Islet of Langerhans (tissue), 1 donor: ENCODE results near the gene TMEM121.

ENCODE experiments used
- FAIRE-seq: peaks from one replicate; lab custom pipeline; 2011; peaks lifted over from hg19 to GRCh38; lab: Jason Lieb, UNC

The TMEM121 gene

DNA sequence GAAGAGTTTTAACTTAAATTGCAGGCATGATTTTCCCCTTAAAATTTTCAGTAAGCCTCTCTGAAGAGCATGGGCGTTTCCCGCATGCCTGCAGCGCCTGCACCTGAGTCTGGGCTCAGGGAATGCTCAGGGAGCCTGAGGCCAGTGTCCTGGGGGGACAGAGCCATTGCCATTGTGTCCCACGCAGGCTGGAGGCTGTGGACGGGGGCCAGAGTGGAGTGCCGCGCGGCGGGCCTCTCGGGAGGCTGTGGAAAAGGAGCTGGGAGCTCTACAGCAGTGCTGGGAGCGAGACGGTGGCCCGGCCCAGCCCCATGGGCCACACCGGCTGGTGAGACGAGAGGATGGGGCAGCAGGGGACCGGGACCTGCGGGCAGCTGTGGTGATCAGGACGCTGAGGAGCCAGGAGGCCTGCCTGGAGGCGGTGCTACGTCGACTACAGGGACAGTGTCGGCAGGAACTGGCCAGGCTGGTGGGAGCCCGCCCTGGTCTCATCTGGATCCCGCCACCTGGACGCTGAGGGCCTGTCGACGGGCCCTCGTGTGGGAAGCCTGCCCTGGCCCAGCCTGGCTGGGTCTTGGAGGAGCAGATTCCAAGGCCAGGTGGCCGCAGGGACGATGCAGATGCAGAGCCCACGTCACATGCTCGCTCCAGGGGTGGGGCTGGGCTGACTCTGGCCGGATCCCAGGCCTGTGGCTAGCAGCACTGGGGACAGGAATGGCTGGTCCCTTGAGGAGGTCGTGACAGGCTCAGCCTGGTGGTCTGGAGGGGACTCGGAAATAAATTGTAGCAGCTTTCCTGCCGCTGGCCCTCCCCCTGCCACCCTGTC, 27.7 kb upstream of the TMEM121 start:
- FAIRE-seq, result no peak

DNA sequence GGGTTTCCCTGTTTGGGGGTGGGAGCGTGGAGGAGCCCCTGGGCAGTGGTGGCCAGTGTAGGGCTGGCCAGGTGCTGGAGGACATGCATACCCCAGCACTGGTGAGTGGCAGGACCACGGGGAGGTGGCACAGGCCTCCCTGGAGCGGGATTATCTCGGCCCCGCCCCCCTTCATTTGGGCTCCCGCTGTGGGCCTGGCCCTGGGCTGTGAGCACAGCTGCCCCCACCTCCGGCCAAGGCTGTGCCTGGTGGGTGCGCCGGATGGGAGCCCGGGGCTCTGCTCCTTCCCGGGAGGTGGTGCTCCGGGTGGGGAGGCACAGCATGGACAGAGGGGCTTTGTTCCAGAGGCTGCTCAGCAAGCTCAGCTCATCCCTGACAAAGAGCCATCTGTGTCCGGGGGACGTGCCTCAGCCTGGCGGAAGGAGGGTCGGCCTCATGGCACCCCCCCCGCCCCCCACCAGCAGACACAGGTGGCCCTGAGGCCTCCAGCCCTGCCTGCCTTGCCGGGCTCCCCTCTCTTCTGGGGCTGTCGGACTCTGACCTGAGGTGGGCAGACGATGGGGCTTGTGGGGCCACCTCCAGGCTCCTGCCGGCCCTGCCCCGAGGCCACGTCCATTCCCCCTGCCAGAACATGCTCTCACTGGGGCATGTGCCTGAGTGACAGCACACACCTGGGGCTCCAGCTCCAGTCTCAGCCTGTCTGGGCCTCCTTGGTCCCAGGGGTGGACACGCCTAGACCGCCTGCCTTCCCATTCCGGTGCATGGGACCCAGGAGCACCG, 26.9 kb upstream of the TMEM121 start:
- FAIRE-seq, result no peak

DNA sequence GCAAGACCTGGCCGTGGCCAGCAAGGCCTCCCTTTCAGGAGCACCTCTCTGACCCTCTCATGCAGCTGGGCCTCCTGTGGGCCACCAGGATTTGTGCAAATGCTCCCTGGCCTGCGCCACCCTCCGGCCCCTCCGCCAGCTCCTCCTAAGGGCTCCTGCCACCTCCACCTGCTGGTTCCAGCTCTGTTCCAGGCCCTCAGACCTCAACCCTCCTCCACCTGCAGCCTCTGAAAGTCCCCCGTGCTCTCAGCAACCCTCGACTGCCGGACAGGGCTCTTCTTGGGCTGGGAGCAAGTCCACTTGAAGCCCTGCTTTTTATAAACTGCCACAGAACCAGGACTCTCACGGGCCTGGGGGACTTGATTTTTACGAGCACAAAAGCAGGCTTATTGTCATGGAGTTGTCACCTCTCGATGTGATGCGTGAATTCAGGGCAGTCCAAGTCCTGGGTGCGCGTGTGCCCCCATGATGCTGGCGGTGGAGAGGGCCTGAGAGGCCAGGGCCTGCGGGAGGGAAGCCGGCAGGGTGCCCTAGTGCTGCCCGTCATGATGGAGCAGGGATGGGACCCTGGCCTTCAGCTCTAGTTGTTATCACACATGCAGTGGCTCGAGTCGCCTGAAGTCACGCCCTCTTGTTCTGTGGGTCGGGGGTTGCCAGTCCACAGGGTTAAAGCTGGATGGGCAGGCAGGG, 26.2 kb upstream of the TMEM121 start:
- no peak for FAIRE-seq

DNA sequence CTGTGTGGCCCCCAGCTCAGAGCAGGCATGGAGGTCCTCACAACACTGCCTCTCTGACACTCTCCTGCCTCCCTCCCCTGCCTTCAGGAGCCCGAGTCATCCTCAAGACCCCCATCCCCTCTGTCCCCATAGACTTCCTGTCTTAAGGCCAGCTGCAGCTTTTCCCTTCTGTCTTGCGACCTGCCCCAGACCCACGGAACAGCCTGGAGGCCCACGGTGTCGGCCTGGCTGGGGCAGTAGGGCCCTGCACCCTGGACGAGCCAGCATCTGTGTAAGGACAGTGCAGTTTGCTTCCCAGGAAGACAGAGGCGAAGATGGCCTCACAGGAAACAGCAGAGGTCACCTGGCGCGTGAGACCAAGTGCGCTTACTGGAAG, 25.7 kb upstream of the TMEM121 start:
- FAIRE-seq, result no peak

DNA sequence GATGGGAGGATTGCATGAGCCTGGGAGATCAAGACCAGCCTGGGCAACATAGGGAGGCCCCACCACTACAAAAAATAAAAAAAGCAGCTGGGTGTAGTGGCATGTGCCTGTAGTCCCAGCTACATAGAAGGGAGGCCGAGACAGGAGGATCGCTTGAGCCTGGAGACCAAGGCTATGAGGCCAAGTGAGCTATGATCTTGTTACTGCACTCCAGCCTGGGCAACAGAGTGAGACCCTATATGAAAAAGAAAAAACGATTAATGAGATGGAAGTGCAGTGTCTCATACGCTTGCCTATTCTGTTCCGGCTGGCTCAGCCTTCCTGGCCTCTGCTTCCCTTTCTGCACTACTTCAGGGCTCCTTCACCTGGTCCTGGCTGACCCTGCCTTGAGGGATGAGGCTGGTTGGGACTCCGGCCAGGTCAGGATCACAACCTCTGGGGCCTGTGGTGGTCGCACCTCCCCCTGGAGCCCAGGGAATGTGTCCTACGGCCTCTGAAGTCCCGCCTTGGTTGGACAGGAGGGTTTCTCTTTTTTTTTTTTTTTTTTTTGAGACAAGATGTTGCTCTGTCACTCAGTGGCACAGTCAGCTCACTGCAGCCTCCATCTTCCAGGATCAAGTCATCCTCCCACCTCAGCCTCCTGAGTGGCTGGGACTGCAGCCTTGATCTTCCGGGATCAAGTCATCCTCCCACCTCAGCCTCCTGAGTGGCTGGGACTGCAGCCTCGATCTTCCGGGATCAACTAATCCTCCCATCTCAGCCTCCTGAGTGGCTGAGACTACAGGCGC, 24.7 kb upstream of the TMEM121 start:
- no peak for FAIRE-seq

DNA sequence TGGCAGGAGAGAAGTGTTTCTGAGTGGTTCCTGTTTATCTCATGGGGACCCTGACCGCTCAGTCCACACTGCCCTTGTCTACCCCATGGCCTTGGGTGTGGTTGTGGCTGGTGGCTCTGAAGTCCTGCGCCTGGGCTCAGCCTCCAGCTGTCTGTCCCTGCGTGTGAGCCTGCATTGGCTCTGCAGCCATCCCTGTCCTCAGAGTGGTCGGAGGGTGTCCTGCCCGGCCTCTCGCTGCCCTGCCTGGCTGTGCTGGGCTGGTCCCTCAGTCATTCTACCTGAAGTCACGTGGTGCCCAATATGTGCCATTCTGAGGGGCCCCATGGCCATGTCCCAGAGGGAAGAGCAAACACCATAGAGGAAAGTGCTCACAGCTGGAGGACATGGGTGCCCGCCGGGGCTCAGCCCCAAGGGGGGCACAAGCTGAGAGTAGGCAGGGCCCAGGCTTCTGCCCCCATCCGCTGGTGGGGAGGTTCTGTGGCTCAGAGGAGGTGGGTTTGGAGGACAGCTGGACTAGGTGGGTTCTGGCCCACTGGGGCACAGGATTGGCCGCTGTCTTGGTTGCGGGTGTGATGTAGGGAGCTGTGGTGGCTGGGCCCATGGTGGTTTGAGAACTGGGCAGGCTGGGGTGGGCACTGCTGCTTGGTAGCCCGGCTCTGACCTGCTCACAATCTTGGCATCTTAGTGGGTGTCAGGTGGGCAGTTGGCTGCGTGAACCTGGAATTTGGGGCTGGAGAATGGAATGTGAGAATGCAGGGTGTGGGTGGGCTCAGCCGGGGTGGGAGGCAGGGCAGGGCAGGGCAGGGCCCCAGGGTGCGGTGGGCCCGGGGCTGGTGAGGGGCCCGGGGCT, 23.7 kb upstream of the TMEM121 start:
- no peak for FAIRE-seq

DNA sequence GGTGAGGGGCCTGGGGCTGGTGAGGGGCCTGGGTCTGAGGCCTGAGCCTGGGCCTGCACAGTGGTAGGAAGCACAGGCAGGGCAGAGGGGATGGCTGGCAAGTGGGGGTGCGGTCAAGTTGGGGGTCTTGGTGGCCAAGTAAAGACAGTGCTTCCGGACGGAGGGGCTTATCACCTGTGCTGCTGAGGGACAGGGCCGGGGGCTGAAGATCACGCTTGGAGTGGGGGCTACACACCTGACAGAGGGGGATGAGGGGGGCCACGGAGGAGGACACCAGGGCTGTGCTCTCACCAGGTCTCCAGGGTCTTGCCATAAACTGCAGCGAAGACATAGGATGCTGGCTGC, 23.1 kb upstream of the TMEM121 start:
- no peak for FAIRE-seq

DNA sequence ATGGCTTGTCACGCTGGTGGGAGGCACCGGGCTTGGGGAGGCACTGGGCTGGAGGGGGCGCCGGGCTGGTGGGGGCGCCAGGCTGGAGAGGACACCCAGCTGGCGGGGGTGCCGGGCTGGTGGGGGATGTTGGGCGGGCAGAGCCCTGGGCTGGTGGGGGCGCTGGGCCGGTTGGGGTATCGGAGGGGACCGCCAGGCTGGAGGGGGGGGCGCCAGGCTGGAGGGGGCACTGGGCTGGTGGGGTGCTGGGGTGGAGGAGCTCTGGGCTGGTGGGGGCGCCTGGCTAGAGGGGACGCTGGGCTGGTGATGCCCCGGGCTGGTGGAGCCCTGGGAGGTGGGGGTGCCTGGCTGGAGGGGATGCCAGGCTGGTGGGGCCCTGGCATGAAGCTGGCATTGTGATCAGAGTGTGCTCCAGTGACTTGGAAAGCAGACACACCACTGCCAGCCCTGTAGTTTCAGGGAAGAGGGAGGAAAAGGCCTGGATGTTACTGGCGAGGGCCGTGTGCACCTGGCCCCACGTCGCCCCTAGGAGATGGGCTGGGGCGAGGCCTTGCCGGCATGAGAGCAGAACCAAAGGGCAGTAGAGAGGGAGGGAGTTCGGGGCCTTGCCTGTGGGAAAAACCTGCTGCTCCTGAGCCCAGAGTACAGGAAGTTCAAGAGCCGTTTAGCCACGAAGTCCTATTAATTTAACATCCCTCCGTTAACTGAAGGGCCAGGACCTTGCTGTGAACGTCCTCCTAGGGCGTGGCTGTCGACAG, 22.3 kb upstream of the TMEM121 start:
- FAIRE-seq, result no peak

DNA sequence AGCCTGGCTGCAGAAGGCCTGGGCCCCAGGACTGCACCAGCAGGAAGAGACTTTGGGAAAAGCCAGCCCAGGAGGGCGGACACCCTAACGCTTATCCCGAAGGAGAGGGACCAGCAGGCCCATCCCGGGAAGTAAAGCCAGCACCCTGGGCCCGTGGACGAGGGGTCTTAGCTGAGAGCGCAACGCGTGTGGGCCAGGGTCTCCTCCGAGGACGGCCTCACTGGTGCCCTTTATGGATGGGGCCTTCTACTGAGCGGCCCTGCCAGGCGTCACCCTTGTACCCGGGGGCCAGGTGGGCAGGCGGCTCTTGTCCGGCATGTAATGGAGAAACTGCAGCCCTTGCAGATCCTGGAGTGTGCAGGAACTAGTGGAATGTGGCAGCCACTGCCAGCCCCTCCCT, 21.3 kb upstream of the TMEM121 start:
- FAIRE-seq, result no peak

DNA sequence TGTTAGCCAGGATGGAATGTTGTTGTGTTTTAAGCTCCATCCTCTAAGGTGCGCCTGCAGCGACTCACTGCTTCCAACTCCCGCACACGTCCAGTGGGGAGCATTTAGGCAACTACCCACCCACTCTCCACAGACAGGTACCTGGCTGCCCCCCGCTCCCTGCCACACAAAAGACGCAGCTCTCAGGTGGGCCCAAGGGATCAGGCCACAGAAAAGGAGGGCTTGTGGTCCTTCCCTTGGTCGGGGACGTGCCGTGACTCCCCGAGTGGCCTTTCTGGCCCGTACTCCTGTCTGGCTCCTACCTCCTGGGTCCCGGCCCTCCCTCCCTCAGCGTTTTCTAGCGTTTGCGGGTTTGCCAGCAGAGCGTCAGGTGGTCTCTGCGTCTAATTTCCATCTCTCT, 19.1 kb upstream of the TMEM121 start:
- no peak for FAIRE-seq

DNA sequence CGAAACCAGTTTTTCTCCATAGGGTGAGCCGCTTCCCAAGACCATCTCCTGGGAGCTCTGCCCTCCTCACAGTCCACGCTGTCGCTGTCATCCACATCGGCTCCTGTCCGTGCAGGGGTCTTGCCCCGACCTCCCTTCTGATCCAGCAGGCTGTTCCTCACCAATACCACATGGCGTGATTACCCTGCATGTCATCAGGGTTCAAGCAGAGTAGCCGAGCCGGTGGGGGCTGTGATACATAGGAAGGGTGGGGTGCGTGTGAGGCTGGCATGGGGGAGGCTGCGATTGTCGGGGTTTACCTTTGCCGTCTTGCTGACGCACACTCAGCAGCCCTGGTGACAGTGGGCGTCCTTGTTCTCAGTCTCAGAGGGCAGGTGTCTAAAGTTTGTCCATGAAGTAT, 18.3 kb upstream of the TMEM121 start:
- FAIRE-seq, result no peak

DNA sequence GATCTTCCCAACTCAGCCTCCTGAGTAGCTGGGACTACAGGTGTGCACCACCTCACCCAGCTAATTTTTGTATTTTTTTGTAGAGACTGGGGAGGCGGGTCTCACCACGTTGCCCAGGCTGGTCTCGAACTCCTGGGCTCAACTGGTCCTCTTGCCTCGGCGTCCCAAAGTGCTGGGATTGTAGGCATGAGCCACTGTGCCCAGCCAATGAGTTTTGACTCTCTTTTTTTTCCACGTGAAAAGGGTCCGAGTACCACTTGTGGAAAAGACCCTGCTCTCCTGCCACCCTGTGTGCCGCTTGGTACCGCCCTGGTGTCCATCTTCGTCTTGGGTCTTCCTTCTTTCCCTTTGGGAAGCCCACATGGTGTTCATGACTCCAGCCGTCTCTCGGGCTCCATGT, 17.8 kb upstream of the TMEM121 start:
- no peak for FAIRE-seq

DNA sequence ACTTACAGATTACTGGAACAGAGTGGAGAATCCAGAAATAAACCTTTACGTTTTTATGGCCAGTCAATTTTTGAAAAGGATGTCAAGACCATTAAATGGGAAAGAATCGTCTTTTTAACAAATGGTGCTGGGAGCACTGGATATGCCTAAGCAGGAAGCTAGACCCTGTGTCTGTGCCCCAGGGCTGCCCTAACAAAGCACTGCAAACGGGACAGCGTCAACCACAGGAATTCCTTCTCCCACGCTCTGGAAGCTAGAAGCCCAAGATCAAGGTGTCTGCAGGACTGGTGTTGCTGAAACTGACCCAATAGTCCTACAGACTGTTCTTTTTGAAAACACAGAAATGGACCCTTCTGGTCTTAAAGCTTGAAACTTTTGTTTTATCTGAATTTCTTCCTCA, 9.3 kb upstream of the TMEM121 start:
- no peak for FAIRE-seq

DNA sequence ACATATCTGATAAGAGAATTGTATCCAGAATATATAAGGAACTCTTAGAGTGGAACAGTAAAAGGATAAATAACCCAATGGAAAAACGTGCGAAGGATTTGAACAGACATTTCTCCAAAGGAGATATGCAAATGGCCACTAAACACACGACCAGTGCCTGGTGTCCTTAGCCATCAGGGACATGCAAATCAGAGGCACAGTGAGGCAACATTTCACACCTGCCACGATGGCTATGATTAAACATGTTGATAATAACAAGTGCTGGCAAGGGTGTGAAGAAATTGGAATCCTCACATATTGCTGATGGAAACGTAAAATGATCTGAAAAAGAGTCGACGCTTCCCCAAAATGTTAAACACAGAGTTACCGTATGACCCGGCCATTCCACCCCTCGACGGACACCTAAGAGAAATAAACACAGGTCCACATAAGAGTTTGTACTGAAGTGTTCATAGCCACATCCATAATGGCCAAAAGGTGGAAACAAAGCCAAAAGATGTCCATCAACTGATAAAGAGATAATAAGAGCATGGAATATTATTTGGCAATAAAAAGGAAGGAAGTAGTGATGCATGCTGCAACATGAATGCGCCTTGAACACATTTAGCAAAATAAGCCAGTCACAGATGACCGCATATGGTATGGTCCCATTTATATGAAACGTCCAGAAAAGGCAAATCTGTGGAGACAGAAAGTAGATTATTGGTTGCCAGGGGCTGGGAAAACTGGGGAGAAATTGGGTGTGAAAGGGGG, 6.3 kb upstream of the TMEM121 start:
- FAIRE-seq, result no peak

DNA sequence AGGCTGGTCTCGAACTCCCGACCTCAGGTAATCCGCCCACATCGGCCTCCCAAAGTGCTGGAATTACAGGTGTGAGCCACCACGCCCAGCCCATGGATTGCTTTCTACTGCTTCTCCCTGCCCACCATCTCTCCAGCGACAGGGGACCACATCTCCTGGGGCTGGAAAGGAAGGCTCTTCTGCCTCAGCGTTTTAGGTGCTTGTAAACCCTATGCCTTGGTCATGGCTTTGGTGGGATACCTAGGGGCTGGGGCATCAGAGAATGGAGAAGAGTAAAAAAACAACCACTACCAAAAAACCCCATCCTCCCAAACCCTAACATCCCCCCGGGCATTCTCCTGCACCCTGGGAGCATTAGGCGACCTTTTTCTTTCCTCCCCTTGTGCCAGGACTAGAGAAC, 1.1 kb upstream of the TMEM121 start:
- no peak for FAIRE-seq

DNA sequence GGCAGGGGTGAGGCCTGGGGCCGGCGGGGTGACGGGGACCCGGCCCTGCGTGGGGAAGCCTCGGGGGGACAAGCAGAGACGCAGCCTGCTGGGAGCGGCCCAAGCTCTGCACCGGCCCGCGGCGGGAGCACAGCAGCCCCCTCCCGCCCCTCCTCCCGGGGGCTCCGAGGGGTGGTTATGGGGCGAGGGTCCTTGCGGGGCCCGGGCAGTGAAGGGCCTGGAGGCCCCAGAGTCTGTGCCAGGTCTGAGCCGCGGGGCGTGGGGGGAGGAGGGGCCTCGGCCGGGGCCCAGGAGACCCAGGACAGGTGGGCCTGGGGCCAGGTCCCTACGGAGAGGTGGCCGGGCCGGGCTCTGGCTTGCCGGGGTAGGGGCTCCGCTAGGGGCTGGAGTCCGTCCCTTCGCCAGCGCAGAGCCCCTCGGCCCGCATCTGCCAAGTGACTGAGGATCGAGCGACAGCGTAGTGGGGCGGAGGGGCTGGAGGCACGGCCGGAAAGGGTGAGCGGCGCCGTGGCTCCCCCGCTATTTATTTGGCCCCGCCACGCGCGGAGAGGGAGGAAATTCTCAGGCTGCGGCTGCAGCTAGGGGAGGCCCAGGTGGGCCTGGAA, 495 bp downstream of the TMEM121 start:
- FAIRE-seq, result no peak

DNA sequence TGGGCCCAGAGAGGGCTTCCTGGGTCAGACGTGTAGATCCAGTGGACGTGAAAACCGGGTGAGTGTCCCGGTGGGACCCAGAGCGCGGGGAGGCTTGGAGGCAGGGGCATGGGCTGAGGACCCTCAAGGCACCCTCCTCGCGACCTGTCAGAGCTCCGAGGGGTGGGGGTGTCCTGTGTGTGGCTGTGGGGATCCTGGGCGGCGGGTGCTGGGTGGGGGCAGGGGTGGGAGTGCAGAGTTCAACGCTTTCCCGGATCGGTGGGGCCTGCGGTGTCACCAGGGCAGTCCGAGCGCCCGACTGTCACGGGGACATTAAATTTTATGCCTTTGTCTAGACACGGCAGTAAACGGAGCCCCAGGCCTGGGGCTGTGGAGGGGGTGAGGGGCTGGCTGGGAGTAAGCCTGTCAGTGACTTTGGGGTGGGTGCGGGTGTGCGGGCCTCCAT, 1.0 kb downstream of the TMEM121 start:
- FAIRE-seq, result no peak

DNA sequence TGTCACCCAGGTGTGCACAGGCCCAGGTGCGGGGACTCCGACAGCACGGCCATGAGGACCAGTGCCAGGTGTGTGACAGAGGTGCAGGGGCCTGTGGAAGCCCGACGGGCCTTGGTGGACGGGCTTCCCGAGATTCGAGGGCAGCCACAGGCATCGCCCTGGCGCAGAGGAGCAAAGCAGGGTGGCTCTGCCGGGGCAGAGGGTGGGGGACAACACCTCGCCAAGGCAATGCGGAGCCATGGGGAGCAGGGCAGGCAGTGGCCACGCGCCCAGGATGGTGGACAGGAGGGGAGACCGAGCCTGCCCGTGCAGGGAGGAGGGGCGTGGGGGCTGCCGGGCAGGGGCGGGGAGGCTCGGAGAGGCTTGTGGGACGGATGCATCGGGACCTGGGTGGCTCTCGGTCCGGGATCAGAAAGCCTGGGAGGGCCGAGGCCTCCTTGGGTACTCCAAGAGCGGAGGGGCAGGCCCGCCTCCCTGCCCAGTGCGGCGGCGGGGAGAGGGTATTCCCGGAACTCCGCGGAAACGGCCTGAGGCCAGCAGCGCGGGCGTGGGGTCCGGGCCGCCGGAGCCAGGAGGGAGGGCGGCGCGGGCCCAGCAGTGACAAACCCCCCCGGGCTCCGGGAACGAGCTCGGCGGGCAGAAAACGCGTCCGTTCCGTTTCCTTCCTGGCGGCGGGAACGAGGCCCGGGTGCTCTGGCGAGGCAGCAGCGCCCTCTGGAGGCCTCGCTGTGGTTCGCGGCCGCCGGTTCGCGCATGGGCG, 1.6 kb downstream of the TMEM121 start:
- no peak for FAIRE-seq
